SHP77 treated with DMSO at 0.1 percent for 48 hours (cell line): ENCODE data around the gene FHAD1.

Experiments used
- DNase-seq: peaks from one replicate; lab custom pipeline; 2025; lab: John Stamatoyannopoulos, UW

FHAD1 gene

GRCh38 chr1:15248216-15248615, 1.2 kb downstream of the FHAD1 start:
- DNase-seq, result no peak

- DNase-seq, result no peak
Measured at GRCh38 chr1:15249081-15249480, 2.1 kb downstream of the FHAD1 start.

- DNase-seq, result no peak
Measured at GRCh38 chr1:15251857-15252835, 5.1 kb downstream of the FHAD1 start.

- no peak for DNase-seq
Measured at GRCh38 chr1:15254559-15254958, 7.5 kb downstream of the FHAD1 start.

GRCh38 chr1:15255582-15256149, 8.6 kb downstream of the FHAD1 start:
- no peak for DNase-seq

GRCh38 chr1:15256584-15256983, 9.6 kb downstream of the FHAD1 start:
- no peak for DNase-seq

- DNase-seq, result no peak
Measured at GRCh38 chr1:15257309-15257708, 10.3 kb downstream of the FHAD1 start.

- DNase-seq, result no peak
Measured at GRCh38 chr1:15258833-15259621, 12.0 kb downstream of the FHAD1 start.

- no peak for DNase-seq
Measured at GRCh38 chr1:15259622-15260007, 12.6 kb downstream of the FHAD1 start.

- no peak for DNase-seq
Measured at GRCh38 chr1:15260418-15261154, 13.6 kb downstream of the FHAD1 start.

GRCh38 chr1:15261155-15262002, 14.4 kb downstream of the FHAD1 start:
- no peak for DNase-seq

GRCh38 chr1:15262003-15262377, 15.0 kb downstream of the FHAD1 start:
- DNase-seq, result no peak

GRCh38 chr1:15262706-15263105, 15.7 kb downstream of the FHAD1 start:
- no peak for DNase-seq

GRCh38 chr1:15264769-15265168, 17.7 kb downstream of the FHAD1 start:
- no peak for DNase-seq

- no peak for DNase-seq
Measured at GRCh38 chr1:15271196-15271595, 24.2 kb downstream of the FHAD1 start.

GRCh38 chr1:15272009-15272781, 25.2 kb downstream of the FHAD1 start:
- peak; percentile 37 for DNase-seq

- no peak for DNase-seq
Measured at GRCh38 chr1:15272782-15273127, 25.7 kb downstream of the FHAD1 start.

- no peak for DNase-seq
Measured at GRCh38 chr1:15273274-15273673, 26.3 kb downstream of the FHAD1 start.

- DNase-seq, result no peak
Measured at GRCh38 chr1:15275921-15276683, 29.1 kb downstream of the FHAD1 start.
